Activated naive CD8-positive, alpha-beta T cell treated with anti-CD3 and anti-CD28 coated beads for 36 hours (primary cell): ENCODE results near the gene RASAL2. TPM values are rescaled to one million over a fixed set of nuclear protein-coding genes. Genes with fewer than 3 reads are reported as not detected.
"Not testable (repeated sequence)": the region's sequence is repeated elsewhere in the genome, so short reads cannot be mapped to it uniquely, and the experiment has no call there.

Experiments
- DNase-seq: peaks from one replicate; pipeline ENCODE4 v3.0.0; 2021
- H3K27ac Mint-ChIP-seq: one replicate; pipeline ENCODE4 v1.8.0; 2022; ENCODE audit warnings: mild to moderate bottlenecking, moderate library complexity, mixed read lengths
- H3K27me3 Mint-ChIP-seq: one replicate; pipeline ENCODE4 v1.8.0; 2022; ENCODE audit warnings: mild to moderate bottlenecking, mixed read lengths
- H3K36me3 Mint-ChIP-seq: one replicate; pipeline ENCODE4 v1.8.0; 2021; ENCODE audit warnings: mild to moderate bottlenecking, mixed read lengths
- H3K4me1 Mint-ChIP-seq: one replicate; pipeline ENCODE4 v1.8.0; 2021; ENCODE audit warnings: mixed read lengths
- H3K4me3 Mint-ChIP-seq: one replicate; pipeline ENCODE4 v1.8.0; 2022; ENCODE audit warnings: mild to moderate bottlenecking, moderate library complexity, mixed read lengths
- H3K9me3 Mint-ChIP-seq: one replicate; pipeline ENCODE4 v1.8.0; 2022; ENCODE audit warnings: mixed read lengths
- total RNA-seq, 2 experiments: library from RNA; stranded (reverse); gene quantifications; one replicate each; pipeline ENCODE4 v1.2.3, GENCODE V29; 2021

The RASAL2 gene
- total RNA-seq, 2 experiments from 2014 or later = not detected

DNA sequence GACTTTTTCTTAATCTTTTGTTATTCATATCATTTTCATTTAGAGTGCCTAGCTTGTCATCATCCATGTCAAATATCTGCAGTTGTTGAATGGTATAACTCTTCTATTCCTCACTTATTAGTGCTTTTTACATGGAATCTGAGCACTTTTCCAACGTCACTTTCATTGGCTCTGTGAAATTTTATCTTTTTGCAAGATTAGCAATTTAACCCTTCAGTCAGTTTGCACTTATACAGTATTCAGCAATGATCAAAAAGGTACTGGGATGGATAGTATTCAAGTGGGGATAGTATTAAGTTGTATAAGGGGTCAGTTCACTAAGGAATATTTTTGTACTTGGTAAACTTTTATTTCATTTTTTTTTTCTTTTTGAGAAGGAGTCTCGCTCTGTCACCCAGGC, 150.0 kb downstream of the RASAL2 start:
- peaks cover 13% of the 10 kb centered on the region for H3K9me3 Mint-ChIP-seq
- H3K4me3 Mint-ChIP-seq = no peak overlapping the region
- H3K27ac Mint-ChIP-seq = no peak overlapping the region
- H3K4me1 Mint-ChIP-seq = no peaks in the 10 kb centered on the region
- DNase-seq = no peak
- H3K27me3 Mint-ChIP-seq = no peaks in the 10 kb centered on the region
- H3K36me3 Mint-ChIP-seq = no peaks in the 10 kb centered on the region

DNA sequence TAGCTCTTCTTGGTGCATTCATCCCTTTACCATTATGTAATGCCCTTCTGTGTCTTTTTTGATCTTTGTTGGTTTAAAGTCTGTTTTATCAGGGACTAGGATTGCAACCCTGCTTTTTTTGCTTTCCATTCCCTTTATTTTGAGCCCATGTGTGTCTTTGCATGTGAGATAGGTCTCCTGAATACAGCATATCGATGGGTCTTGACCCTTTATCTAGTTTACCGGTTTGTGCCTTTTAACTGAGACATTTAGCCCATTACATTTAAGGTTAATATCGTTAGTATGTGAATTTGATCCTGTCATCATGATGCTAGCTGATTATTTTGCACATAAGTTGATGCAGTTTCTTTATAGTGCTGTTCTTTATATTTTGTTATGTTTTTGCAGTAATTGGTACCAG, 154.4 kb downstream of the RASAL2 start:
- not testable (repeated sequence) for H3K27me3 Mint-ChIP-seq, H3K4me1 Mint-ChIP-seq, H3K4me3 Mint-ChIP-seq, H3K36me3 Mint-ChIP-seq, DNase-seq, H3K27ac Mint-ChIP-seq
- H3K9me3 Mint-ChIP-seq = peaks cover 18% of the 10 kb centered on the region

DNA sequence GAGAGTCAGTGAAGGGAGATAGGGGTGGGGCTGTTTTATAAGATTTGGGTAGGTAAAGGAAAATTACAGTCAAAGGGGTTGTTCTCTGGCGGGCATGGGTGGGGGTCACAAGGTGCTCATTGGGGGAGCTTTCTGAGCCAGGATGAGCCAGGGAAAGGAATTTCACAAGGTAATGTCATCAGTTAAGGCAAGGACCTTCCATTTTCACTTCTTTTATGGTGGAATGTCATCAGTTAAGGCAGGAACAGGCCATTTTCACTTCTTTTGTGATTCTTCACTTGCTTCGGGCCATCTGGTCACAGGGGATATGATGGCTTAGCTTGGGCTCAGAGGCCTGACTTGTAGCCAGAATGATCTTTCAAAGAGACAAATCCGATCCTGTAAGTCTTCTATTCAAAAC, 159.7 kb downstream of the RASAL2 start:
- not testable (repeated sequence) for H3K4me3 Mint-ChIP-seq, H3K36me3 Mint-ChIP-seq, H3K27me3 Mint-ChIP-seq, H3K4me1 Mint-ChIP-seq, H3K27ac Mint-ChIP-seq, DNase-seq
- H3K9me3 Mint-ChIP-seq = peaks cover 11% of the 10 kb centered on the region

DNA sequence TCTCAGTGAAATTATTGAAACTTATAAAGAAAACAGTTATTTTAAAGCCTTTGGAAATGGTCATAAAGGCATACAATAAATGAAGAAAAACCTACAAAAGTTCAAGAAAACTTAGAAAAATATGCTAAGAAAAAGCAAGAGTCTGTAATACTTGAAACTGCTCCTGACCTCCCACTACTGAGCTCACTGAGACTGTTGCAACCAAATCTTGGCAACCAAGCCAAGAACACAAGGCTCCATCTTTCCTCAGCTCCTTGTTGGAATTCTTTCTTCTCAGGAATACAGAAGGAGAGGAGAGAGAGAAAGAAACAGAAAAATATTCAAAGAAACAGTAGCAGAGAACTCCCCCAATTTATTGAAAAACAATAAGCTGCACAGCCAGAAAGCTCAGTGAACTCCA, 160.5 kb downstream of the RASAL2 start:
- H3K4me1 Mint-ChIP-seq = no peaks in the 10 kb centered on the region
- H3K27ac Mint-ChIP-seq = no peak overlapping the region
- H3K4me3 Mint-ChIP-seq = no peak overlapping the region
- no peaks in the 10 kb centered on the region for H3K36me3 Mint-ChIP-seq
- peaks cover 4% of the 10 kb centered on the region for H3K27me3 Mint-ChIP-seq
- no peak for DNase-seq
- peaks cover 5% of the 10 kb centered on the region for H3K9me3 Mint-ChIP-seq

DNA sequence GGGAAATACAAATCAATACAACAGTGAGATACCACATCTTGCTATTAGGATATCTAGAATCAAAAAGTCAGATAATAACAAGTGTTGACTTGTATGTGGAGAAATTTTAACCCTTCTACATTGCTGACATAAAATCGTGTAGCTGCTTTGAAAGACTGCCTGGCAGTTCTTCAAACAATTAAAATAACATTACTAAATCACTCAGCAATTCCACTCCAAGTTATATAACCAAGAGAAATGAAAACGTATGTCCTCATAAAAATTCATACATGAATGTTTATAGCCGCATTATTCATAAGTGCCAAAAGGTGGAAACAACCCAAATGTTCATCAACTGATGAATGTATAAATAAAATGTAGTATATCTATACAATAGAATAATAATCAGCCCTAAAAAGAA, 164.6 kb downstream of the RASAL2 start:
- Mint-ChIP-seq H3K27me3 (peaks cover 4% of the 10 kb centered on the region), H3K36me3 (no peaks in the 10 kb centered on the region), H3K27ac (no peak overlapping the region), H3K4me3 (no peak overlapping the region), H3K9me3 (peaks cover 3% of the 10 kb centered on the region), H3K4me1 (no peaks in the 10 kb centered on the region)
- DNase-seq = no peak

DNA sequence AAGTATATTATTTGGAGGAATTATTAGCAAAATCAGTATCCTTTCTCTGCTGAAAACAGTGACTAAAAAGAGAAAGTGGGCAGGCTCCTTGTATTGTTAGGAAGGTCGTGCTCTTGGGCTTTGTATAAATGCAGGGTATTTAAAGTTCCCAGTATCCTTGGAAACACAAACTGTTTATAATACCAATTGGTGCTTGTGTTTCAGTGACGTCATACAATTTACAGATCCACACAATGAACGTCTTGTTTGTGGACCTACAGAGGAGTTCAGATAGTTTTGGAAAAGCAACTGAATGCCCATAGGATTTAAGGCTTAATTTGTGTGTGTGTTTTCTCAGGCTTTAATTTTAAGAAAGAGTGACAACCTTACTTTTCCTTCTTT, 168.2 kb downstream of the RASAL2 start:
- no peak for DNase-seq
- no peaks in the 10 kb centered on the region for H3K9me3 Mint-ChIP-seq
- H3K4me1 Mint-ChIP-seq = no peaks in the 10 kb centered on the region
- no peaks in the 10 kb centered on the region for H3K36me3 Mint-ChIP-seq
- no peak overlapping the region for H3K4me3 Mint-ChIP-seq
- no peaks in the 10 kb centered on the region for H3K27me3 Mint-ChIP-seq
- H3K27ac Mint-ChIP-seq = no peak overlapping the region

DNA sequence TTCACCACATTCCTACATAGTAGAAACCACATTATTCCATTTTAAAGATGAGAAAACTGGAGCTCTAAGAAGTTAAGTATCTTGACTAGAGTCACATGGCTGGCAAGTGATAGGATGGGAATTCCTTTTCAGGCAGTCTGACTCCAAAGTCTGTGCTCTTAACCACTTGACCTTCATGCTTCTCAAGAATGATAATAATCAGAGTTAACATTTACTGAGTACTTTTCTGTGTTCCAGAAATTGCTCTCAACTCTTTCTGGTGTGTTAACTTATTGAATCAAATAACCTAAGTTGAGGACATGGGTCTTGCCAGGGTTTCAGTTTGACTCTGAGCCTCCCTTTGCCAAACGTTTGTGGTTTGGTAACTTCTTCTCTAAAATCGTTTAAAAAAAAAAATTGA, 169.4 kb downstream of the RASAL2 start:
- Mint-ChIP-seq H3K27ac (no peak overlapping the region), H3K4me1 (no peaks in the 10 kb centered on the region), H3K4me3 (no peak overlapping the region), H3K36me3 (no peaks in the 10 kb centered on the region), H3K9me3 (no peaks in the 10 kb centered on the region), H3K27me3 (no peaks in the 10 kb centered on the region)
- no peak for DNase-seq

DNA sequence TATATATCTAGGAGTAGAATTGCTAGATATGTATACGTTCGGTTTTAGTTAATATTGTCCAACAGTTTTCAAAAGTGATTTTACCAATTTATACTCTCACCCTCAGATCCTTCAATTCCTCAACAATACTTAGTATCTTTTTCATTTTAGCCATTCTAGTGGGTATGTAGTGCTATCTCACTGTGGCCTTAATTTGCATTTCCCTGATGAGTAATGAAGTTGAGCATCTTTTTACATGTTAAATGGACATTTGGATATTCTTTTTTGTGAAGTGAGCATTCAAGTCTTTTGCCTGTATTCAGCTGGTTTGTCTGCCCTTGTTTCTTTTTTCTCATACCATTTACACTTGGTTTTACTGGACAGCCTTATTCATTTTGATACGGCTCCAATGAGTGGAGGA, 172.2 kb downstream of the RASAL2 start:
- Mint-ChIP-seq H3K27ac (no peak overlapping the region), H3K9me3 (no peaks in the 10 kb centered on the region), H3K4me1 (no peaks in the 10 kb centered on the region), H3K27me3 (no peaks in the 10 kb centered on the region), H3K4me3 (no peak overlapping the region), H3K36me3 (no peaks in the 10 kb centered on the region)
- no peak for DNase-seq

DNA sequence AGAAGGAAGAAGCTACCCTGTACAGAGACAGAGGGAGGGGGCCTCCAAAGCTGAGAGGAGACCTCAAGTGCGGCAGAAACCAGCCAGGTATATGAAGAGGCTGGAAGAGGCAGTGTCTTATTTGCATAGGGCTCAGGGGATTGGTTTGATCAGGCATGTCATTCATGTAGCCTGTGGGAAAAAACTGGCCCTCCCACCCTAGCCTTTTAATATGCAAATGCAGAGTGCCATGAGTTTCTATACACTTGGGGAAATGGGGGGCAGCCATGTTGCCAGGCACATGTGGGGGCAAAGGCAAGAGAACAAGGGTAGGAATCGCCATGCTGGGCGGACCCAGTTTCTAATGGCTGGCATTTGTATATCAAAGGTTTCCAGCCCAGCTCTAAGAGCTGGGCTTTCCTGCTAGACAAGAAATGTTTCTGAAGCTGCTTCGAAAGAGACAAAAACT, 172.7 kb downstream of the RASAL2 start:
- DNase-seq = no peak
- Mint-ChIP-seq H3K4me3 (no peak overlapping the region), H3K27ac (no peak overlapping the region), H3K4me1 (no peaks in the 10 kb centered on the region), H3K27me3 (no peaks in the 10 kb centered on the region), H3K9me3 (no peaks in the 10 kb centered on the region), H3K36me3 (no peaks in the 10 kb centered on the region)

DNA sequence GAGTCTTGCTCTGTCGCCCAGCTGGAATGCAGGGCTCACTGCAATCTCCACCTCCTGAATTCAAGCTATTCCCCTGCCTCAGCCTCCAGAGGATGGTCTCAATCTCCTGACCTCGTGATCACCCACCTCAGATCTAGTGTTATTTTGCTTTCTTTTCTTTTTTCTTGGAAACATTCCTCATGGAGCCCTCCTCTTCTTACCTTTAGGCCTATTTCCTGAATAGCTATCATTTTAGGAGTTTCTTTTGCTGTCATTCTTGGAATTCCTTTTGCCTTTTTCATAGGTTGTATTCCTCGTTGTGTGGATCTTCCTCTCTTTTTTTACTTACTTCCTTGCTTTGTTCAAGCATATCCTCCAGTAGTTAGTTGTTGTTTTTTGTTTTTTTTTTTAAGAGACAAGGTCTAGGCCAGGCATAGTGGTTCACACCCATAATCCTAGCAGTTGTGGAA, 173.8 kb downstream of the RASAL2 start:
- H3K36me3 Mint-ChIP-seq = no peaks in the 10 kb centered on the region
- DNase-seq = no peak
- H3K9me3 Mint-ChIP-seq = no peaks in the 10 kb centered on the region
- H3K4me1 Mint-ChIP-seq = no peaks in the 10 kb centered on the region
- no peak overlapping the region for H3K27ac Mint-ChIP-seq
- no peaks in the 10 kb centered on the region for H3K27me3 Mint-ChIP-seq
- H3K4me3 Mint-ChIP-seq = no peak overlapping the region

DNA sequence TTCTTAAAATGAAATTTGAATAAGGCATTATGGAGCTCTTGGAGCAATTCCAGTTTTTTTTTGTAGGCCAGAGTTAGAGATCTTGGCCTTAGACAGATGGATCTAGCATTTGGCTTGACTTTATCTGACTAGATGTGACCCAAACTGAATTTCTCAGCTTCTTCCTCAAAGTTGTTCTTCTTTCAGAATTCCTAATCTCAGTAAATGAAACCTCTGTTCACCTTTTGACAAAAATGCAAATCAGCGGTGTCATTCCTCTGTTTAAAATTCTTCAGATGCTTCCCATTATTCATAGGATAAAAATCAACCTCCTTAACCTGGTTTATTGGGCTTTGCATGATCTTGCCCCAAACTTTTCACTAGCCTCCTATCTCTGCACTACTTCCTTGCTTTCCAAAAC, 177.6 kb downstream of the RASAL2 start:
- no peak for DNase-seq
- H3K27ac Mint-ChIP-seq = no peak overlapping the region
- no peaks in the 10 kb centered on the region for H3K27me3 Mint-ChIP-seq
- no peak overlapping the region for H3K4me3 Mint-ChIP-seq
- no peaks in the 10 kb centered on the region for H3K9me3 Mint-ChIP-seq
- H3K36me3 Mint-ChIP-seq = no peaks in the 10 kb centered on the region
- H3K4me1 Mint-ChIP-seq = no peaks in the 10 kb centered on the region

DNA sequence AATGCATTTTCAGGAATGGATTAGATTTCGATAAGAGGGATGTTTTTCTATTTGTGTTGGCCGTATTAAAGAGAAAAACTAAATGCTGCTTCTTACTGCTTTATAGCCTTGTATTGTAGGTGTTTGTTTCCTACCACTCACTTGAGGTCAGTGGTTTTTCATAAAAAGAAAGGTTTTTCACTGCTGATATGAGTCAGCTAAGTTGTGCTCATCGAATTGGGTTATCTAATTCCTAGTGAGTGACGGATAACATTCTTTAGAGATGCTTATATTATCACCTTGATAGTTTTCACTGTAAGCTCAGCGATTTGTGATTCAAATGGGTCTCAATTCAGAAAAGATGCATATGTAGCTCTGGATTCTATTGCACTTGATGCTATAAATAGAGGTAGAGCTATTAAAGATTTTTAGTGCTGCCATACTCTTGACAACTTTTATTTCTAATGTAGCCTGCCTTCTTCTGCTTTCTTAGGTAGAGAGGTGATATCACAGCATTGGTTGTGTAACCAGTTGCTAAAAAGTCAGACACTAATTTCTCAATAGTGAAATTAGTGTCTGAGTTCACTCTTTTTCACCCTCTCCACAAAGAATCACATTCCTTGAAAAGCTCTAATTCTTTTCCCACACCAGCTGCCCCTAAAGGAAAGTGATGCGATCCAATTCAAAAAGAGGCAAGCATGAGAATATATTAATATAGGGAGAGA, 180.0 kb downstream of the RASAL2 start:
- H3K4me1 Mint-ChIP-seq = no peaks in the 10 kb centered on the region
- no peak overlapping the region for H3K4me3 Mint-ChIP-seq
- no peaks in the 10 kb centered on the region for H3K36me3 Mint-ChIP-seq
- no peak for DNase-seq
- no peaks in the 10 kb centered on the region for H3K27me3 Mint-ChIP-seq
- no peaks in the 10 kb centered on the region for H3K9me3 Mint-ChIP-seq
- no peak overlapping the region for H3K27ac Mint-ChIP-seq

DNA sequence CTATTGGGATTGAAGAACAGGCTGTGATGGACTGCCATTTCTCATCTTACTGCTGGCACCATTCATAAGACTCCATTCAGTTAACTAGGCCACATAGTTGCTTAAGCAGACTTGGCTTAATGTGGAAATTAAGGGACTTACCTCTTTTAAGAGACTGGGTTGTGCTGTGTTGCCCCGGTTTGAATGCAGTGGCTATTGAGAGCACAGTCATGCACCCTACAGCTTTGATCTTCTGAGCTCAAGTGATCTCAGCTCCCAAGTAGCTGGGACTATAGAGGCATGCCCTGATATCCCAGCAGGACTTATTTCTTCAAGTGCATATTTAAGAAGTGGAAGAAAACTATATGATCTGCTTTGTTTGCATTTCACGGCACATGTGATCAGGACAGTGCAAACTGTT, 181.1 kb downstream of the RASAL2 start:
- Mint-ChIP-seq H3K9me3 (no peaks in the 10 kb centered on the region), H3K4me3 (no peak overlapping the region), H3K27ac (no peak overlapping the region), H3K36me3 (no peaks in the 10 kb centered on the region), H3K4me1 (no peaks in the 10 kb centered on the region), H3K27me3 (no peaks in the 10 kb centered on the region)
- DNase-seq = no peak

DNA sequence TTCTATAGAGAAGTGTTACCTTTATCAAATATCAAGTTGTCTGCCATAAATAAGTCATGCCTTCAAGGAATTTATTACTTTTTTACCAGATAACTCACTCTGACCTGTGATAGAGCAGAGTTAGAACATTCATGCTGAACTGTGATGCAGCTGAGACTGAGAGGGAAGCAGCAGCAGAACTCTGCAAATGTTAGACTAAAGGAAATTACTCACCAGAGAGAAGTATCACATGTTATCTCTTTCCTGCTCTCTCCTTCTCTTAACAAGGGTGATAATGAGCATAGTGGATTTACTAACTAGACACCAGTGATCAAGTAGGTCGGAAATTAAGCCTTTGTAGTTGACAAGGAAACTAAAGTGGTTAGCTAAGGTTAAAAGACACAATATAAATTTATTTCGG, 181.6 kb downstream of the RASAL2 start:
- H3K9me3 Mint-ChIP-seq = no peaks in the 10 kb centered on the region
- H3K27ac Mint-ChIP-seq = no peak overlapping the region
- H3K36me3 Mint-ChIP-seq = no peaks in the 10 kb centered on the region

DNA sequence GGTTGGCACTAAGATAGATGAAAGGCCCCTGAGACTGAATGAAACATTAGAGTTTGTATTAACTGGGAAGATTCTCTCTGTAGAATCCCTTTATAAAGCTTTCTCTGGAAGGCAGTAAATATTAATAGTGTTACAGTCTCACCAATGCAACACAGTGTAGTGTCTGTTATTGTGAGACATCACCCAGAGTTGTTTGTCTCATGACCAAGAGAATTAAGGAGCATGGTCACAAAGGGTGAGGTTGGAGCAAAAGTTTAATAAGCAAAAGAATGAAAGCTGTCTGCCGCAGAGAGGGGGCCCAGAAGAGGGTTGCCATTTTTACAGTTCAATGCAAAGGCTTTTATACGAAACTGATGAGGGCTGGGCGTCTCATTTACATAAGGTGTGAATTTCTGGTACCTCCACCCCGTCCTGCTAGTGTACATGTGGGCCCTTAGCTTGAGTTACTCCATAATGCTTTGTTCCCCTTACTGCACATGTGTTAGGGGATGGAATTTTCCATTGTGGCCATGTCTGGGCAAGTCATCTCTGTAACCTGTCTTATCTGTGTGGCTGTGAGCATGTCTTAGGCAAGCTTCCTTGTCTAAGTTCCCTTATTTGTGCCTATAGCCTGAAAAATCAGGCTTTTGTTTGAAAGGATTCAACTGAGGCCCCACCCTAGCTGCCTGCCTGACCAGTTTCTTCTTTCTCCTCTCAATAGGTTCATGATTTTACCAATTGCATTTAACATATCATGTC, 184.1 kb downstream of the RASAL2 start:
- Mint-ChIP-seq H3K36me3 (no peaks in the 10 kb centered on the region), H3K9me3 (no peaks in the 10 kb centered on the region), H3K4me3 (no peak overlapping the region), H3K27ac (no peak overlapping the region), H3K4me1 (no peaks in the 10 kb centered on the region), H3K27me3 (no peaks in the 10 kb centered on the region)
- no peak for DNase-seq

More for the DNA sequence above, 181.6 kb downstream of the RASAL2 start:
- Mint-ChIP-seq H3K27me3 (no peaks in the 10 kb centered on the region), H3K4me3 (no peak overlapping the region), H3K4me1 (no peaks in the 10 kb centered on the region)
- no peak for DNase-seq
